SU-DHL-6 (cell line): ENCODE measurements around the gene SMIM38.

Source experiments
- CTCF ChIP-seq: fragments of 200-600 bp; sonication (generic); IDR thresholded peaks from one replicate; pipeline ENCODE4 v1.5.1; 2017; ENCODE audit warnings: antibody characterized with exemption, mild to moderate bottlenecking, low read length, moderate library complexity; ENCODE audit not compliant: insufficient read depth, poor library complexity, severe bottlenecking
- EZH2phosphoT487 ChIP-seq: fragments of 200-600 bp; sonication (generic), shearing (Covaris generic); conservative IDR thresholded peaks from 2 replicates; pipeline ENCODE4 v1.6.1; 2018; ENCODE audit warnings: mild to moderate bottlenecking, antibody characterized with exemption, low read length, moderate library complexity, mixed read lengths

- TF ChIP-seq CTCF: no peak
- no peak for TF ChIP-seq EZH2phosphoT487
These were observed 11.3 kb upstream of the SMIM38 start for GRCh38 chr11:69144316-69145049.
